ENCODE data around the gene FBXO15. TPM values are rescaled to one million over a fixed set of nuclear protein-coding genes. Genes with fewer than 3 reads are reported as not detected.

Gene FBXO15
- polyA plus RNA-seq, 1 donor from 2014 or later: 6.1 TPM

DNA sequence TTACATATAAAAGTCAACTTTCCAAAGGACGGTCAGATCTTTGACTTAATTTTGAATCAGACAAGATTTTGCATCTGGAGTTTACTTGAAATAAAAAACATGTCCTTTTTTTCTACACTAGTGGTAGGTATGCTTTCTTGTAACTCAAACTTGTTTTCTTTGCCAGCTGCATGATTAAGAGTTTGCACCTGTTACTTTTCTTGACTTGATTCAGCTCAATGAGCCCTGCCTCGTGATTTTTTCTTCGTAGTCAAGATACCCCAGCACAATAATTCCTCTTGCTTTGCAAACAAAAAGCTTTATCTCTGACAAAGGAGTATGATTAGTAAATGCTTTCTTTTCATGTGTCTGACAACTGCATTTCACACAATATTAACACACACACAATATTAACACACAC lies 82.3 kb downstream of the FBXO15 start:
- Histone ChIP-seq H3K27me3 (ENCODE audit: insufficient read depth, low read depth, low read length) (no peaks in the 10 kb centered on the region), H3F3A (ENCODE audit: insufficient read depth, low read length, poor library complexity, severe bottlenecking) (no peaks in the 10 kb centered on the region), H3K79me2 (replicated peaks; ENCODE audit: insufficient read depth, low read length) (no peaks in the 10 kb centered on the region), H3K27ac (ENCODE audit: low read length) (no peak overlapping the region), H3K9ac (ENCODE audit: low read length) (no peak overlapping the region), H2AFZ (ENCODE audit: low read depth, low read length) (no peak overlapping the region), H3K4me2 (ENCODE audit: low read length) (no peak overlapping the region), H3K9me3 (ENCODE audit: low read length) (no peaks in the 10 kb centered on the region), H3K9me2 (ENCODE audit: insufficient read depth, low read length) (no peaks in the 10 kb centered on the region), H3K36me3 (ENCODE audit: insufficient read depth, low read length) (no peaks in the 10 kb centered on the region), H4K20me1 (ENCODE audit: insufficient read depth) (no peaks in the 10 kb centered on the region), H3K4me3 (ENCODE audit: low read length) (no peak overlapping the region)
- TF ChIP-seq POLR2AphosphoS5 (IDR thresholded peaks at IDR 0.05): no peak

DNA sequence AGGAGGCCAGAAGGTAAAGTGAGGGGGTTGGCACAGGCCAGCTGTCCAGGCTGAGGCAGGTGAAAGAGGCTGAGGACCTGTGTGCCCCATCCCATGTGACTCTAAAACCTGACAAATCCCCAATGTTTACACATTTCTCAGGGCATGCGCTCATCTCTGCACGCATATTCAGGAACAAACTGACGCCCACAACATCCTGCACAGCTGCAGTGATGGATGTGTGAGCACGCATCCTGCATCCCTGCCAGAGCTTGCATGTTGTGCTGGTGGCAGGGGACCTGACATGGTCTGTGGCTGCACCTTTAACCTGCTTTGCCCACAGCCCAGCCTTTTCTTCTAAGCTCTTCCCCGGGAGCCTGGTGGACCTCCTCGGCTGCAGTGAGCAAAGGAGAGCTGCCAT lies 83.1 kb downstream of the FBXO15 start:
- Histone ChIP-seq H3K36me3 (ENCODE audit: insufficient read depth, low read length) (no peaks in the 10 kb centered on the region), H4K20me1 (ENCODE audit: insufficient read depth) (no peaks in the 10 kb centered on the region), H3K4me2 (ENCODE audit: low read length) (no peak overlapping the region), H3K79me2 (replicated peaks; ENCODE audit: insufficient read depth, low read length) (no peaks in the 10 kb centered on the region), H2AFZ (ENCODE audit: low read depth, low read length) (no peak overlapping the region), H3K9me2 (ENCODE audit: insufficient read depth, low read length) (no peaks in the 10 kb centered on the region), H3K27me3 (ENCODE audit: insufficient read depth, low read depth, low read length) (no peaks in the 10 kb centered on the region), H3K4me3 (ENCODE audit: low read length) (no peak overlapping the region), H3K9me3 (ENCODE audit: low read length) (no peaks in the 10 kb centered on the region), H3F3A (ENCODE audit: insufficient read depth, low read length, poor library complexity, severe bottlenecking) (no peaks in the 10 kb centered on the region), H3K27ac (ENCODE audit: low read length) (no peak overlapping the region), H3K9ac (ENCODE audit: low read length) (no peak overlapping the region)
- TF ChIP-seq POLR2AphosphoS5 (IDR thresholded peaks at IDR 0.05): peak; percentile 15
- TF ChIP-seq, protein P1, sequence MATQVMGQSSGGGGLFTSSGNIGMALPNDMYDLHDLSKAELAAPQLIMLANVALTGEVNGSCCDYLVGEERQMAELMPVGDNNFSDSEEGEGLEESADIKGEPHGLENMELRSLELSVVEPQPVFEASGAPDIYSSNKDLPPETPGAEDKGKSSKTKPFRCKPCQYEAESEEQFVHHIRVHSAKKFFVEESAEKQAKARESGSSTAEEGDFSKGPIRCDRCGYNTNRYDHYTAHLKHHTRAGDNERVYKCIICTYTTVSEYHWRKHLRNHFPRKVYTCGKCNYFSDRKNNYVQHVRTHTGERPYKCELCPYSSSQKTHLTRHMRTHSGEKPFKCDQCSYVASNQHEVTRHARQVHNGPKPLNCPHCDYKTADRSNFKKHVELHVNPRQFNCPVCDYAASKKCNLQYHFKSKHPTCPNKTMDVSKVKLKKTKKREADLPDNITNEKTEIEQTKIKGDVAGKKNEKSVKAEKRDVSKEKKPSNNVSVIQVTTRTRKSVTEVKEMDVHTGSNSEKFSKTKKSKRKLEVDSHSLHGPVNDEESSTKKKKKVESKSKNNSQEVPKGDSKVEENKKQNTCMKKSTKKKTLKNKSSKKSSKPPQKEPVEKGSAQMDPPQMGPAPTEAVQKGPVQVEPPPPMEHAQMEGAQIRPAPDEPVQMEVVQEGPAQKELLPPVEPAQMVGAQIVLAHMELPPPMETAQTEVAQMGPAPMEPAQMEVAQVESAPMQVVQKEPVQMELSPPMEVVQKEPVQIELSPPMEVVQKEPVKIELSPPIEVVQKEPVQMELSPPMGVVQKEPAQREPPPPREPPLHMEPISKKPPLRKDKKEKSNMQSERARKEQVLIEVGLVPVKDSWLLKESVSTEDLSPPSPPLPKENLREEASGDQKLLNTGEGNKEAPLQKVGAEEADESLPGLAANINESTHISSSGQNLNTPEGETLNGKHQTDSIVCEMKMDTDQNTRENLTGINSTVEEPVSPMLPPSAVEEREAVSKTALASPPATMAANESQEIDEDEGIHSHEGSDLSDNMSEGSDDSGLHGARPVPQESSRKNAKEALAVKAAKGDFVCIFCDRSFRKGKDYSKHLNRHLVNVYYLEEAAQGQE (IDR thresholded peaks at IDR 0.05; ENCODE audit: borderline replicate concordance): no peak
- no peak for TF ChIP-seq MXI1 (conservative IDR thresholded peaks at IDR 0.05; ENCODE audit: poor library complexity, severe bottlenecking)

DNA sequence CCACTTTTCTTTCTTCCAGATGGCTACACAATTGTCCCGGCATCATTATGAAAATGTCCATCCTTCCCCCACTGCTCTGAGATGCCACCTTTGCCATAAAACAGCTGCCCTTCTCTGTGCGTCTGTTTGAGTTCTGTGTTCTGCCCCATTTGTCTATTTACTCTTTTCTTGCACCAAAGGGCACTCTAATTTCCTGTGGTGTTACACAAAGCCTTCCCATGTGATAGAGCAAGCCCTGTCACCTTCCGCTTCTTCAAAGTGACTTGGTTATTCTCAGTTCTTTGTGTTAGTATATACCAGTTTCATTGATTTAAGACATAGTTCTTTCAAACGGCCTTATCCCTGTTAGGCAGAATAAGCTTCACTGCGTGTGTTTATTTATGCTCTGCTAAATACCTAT lies 84.1 kb downstream of the FBXO15 start:
- H3K9ac ChIP-seq (ENCODE audit: low read length): no peak overlapping the region
- H3K36me3 ChIP-seq (ENCODE audit: insufficient read depth, low read length): no peaks in the 10 kb centered on the region
- no peaks in the 10 kb centered on the region for H3K27me3 ChIP-seq (ENCODE audit: insufficient read depth, low read depth, low read length)
- H3F3A ChIP-seq (ENCODE audit: insufficient read depth, low read length, poor library complexity, severe bottlenecking): no peaks in the 10 kb centered on the region
- no peak overlapping the region for H3K27ac ChIP-seq (ENCODE audit: low read length)
- no peaks in the 10 kb centered on the region for H3K9me3 ChIP-seq (ENCODE audit: low read length)
- no peaks in the 10 kb centered on the region for H3K9me2 ChIP-seq (ENCODE audit: insufficient read depth, low read length)
- H4K20me1 ChIP-seq (ENCODE audit: insufficient read depth): no peaks in the 10 kb centered on the region
- no peak for TF ChIP-seq EZH2 (IDR thresholded peaks at IDR 0.05; ENCODE audit: borderline replicate concordance, insufficient read depth, low read length, poor library complexity, severe bottlenecking)
- no peak for TF ChIP-seq EP300 (conservative IDR thresholded peaks at IDR 0.05; ENCODE audit: poor library complexity, severe bottlenecking)
- no peak for TF ChIP-seq RAD21 (conservative IDR thresholded peaks at IDR 0.05)
- TF ChIP-seq MXI1 (conservative IDR thresholded peaks at IDR 0.05; ENCODE audit: poor library complexity, severe bottlenecking): no peak
- no peak for TF ChIP-seq TAF1 (IDR thresholded peaks at IDR 0.05; ENCODE audit: low read depth)
- TF ChIP-seq, protein P1 (IDR thresholded peaks at IDR 0.05; ENCODE audit: borderline replicate concordance): no peak
- TF ChIP-seq SMC3 (conservative IDR thresholded peaks at IDR 0.05; ENCODE audit: poor library complexity): no peak
- no peak for TF ChIP-seq POLR2AphosphoS5 (IDR thresholded peaks at IDR 0.05)
- TF ChIP-seq, protein P2, sequence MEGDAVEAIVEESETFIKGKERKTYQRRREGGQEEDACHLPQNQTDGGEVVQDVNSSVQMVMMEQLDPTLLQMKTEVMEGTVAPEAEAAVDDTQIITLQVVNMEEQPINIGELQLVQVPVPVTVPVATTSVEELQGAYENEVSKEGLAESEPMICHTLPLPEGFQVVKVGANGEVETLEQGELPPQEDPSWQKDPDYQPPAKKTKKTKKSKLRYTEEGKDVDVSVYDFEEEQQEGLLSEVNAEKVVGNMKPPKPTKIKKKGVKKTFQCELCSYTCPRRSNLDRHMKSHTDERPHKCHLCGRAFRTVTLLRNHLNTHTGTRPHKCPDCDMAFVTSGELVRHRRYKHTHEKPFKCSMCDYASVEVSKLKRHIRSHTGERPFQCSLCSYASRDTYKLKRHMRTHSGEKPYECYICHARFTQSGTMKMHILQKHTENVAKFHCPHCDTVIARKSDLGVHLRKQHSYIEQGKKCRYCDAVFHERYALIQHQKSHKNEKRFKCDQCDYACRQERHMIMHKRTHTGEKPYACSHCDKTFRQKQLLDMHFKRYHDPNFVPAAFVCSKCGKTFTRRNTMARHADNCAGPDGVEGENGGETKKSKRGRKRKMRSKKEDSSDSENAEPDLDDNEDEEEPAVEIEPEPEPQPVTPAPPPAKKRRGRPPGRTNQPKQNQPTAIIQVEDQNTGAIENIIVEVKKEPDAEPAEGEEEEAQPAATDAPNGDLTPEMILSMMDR (IDR thresholded peaks at IDR 0.05; ENCODE audit: poor library complexity, severe bottlenecking): no peak
- no peaks in the 10 kb centered on the region for H3K79me2 ChIP-seq (replicated peaks; ENCODE audit: insufficient read depth, low read length)
- H3K4me3 ChIP-seq (ENCODE audit: low read length): no peak overlapping the region
- H3K4me2 ChIP-seq (ENCODE audit: low read length): no peak overlapping the region
- no peak overlapping the region for H2AFZ ChIP-seq (ENCODE audit: low read depth, low read length)

Data from neural cell (in vitro differentiated cells).